DND-41 (cell line): ENCODE results near the gene DCUN1D4.
"Not testable (repeated sequence)": the region's sequence is repeated elsewhere in the genome, so short reads cannot be mapped to it uniquely, and the experiment has no call there.

ENCODE experiments used
- EZH2 ChIP-seq: IDR thresholded peaks from 3 replicates; pipeline ENCODE4 v1.6.1; 2012; ENCODE audit warnings: borderline replicate concordance, low read depth, mild to moderate bottlenecking, moderate library complexity, low read length, inconsistent platforms; ENCODE audit not compliant: severe bottlenecking
- TF ChIP-seq, protein P1 (sequence below): IDR thresholded peaks from 2 replicates; pipeline ENCODE4 v1.5.1; 2012; ENCODE audit warnings: borderline replicate concordance, low read length, moderate library complexity, mild to moderate bottlenecking; ENCODE audit not compliant: poor library complexity, severe bottlenecking; ENCODE audit errors: extremely low read depth

DNA sequence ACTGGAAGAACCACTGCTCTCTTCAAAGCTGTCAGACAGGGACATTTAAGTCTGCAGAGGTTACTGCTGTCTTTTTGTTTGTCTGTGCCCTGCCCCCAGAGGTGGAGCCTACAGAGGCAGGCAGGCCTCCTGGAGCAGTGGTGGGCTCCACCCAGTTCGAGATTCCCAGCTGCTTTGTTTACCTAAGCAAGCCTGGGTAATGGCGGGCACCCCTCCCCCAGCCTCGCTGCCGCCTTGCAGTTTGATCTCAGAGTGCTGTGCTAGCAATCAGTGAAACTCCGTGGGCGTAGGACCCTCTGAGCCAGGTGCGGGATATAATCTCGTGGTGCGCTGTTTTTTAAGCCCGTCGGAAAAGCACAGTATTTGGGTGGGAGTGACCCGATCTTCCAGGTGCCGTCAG is 97.5 kb downstream of the DCUN1D4 start:
- TF ChIP-seq, protein P1, sequence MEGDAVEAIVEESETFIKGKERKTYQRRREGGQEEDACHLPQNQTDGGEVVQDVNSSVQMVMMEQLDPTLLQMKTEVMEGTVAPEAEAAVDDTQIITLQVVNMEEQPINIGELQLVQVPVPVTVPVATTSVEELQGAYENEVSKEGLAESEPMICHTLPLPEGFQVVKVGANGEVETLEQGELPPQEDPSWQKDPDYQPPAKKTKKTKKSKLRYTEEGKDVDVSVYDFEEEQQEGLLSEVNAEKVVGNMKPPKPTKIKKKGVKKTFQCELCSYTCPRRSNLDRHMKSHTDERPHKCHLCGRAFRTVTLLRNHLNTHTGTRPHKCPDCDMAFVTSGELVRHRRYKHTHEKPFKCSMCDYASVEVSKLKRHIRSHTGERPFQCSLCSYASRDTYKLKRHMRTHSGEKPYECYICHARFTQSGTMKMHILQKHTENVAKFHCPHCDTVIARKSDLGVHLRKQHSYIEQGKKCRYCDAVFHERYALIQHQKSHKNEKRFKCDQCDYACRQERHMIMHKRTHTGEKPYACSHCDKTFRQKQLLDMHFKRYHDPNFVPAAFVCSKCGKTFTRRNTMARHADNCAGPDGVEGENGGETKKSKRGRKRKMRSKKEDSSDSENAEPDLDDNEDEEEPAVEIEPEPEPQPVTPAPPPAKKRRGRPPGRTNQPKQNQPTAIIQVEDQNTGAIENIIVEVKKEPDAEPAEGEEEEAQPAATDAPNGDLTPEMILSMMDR: not testable (repeated sequence)
- not testable (repeated sequence) for TF ChIP-seq EZH2
